OCI-LY1 (cell line): ENCODE results near the gene OFD1.

Source experiments
- H2AFZ ChIP-seq: fragments of 200-600 bp; sonication (generic), shearing (Covaris generic); 2 replicates; pipeline ENCODE4 v1.6.0; 2014; ENCODE audit warnings: antibody characterized with exemption, mild to moderate bottlenecking, low read length
- H3F3A ChIP-seq: fragments of 200-600 bp; sonication (generic), shearing (Covaris generic); 2 replicates; pipeline ENCODE4 v1.6.0; 2014; ENCODE audit warnings: mild to moderate bottlenecking, antibody characterized with exemption, low read length, moderate library complexity; ENCODE audit not compliant: insufficient read depth
- H3K27ac ChIP-seq: fragments of 200-600 bp; sonication (generic); 2 replicates; pipeline ENCODE4 v1.5.1; 2014; ENCODE audit warnings: low read length, mixed run types, mild to moderate bottlenecking, low read depth; ENCODE audit not compliant: poor library complexity, severe bottlenecking
- H3K27me3 ChIP-seq: fragments of 200-600 bp; sonication (generic); 2 replicates; pipeline ENCODE4 v1.6.0; 2014; ENCODE audit warnings: antibody characterized with exemption, mild to moderate bottlenecking, low read length, moderate library complexity; ENCODE audit not compliant: insufficient read depth
- H3K36me3 ChIP-seq: fragments of 200-600 bp; sonication (generic); 2 replicates; pipeline ENCODE4 v1.6.1; 2014; ENCODE audit warnings: mild to moderate bottlenecking, antibody characterized with exemption, low read length, moderate library complexity, mixed read lengths; ENCODE audit not compliant: insufficient read depth
- H3K4me1 ChIP-seq: fragments of 200-600 bp; sonication (generic); 2 replicates; pipeline ENCODE4 v1.5.1; 2014; ENCODE audit warnings: mild to moderate bottlenecking, low read length, moderate library complexity; ENCODE audit not compliant: insufficient read depth, severe bottlenecking
- H3K4me2 ChIP-seq: fragments of 200-600 bp; sonication (generic), shearing (Covaris generic); 2 replicates; pipeline ENCODE4 v1.6.1; 2014; ENCODE audit warnings: low read length
- H3K4me3 ChIP-seq: fragments of 200-600 bp; sonication (generic); 2 replicates; pipeline ENCODE4 v1.5.1; 2014; ENCODE audit warnings: low read length, low read depth, mild to moderate bottlenecking, mixed read lengths; ENCODE audit not compliant: poor library complexity, severe bottlenecking
- H3K79me2 ChIP-seq: fragments of 200-600 bp; shearing (Covaris generic); 2 replicates; pipeline ENCODE4 v1.6.1; 2016; ENCODE audit warnings: mixed run types, low read length, mixed read lengths; ENCODE audit not compliant: insufficient read depth
- H3K9ac ChIP-seq: fragments of 200-600 bp; sonication (generic), shearing (Covaris generic); 2 replicates; pipeline ENCODE4 v1.6.1; 2014; ENCODE audit warnings: mild to moderate bottlenecking, low read length, mixed read lengths
- H3K9me2 ChIP-seq: fragments of 200-600 bp; sonication (generic), shearing (Covaris generic); 2 replicates; pipeline ENCODE4 v1.6.1; 2014; ENCODE audit warnings: low read depth, mild to moderate bottlenecking, low read length, mixed read lengths
- H3K9me3 ChIP-seq: fragments of 200-600 bp; shearing (Covaris generic); 2 replicates; pipeline ENCODE4 v1.6.1; 2014; ENCODE audit warnings: low read length, mixed read lengths
- H4K20me1 ChIP-seq: fragments of 200-600 bp; sonication (generic), shearing (Covaris generic); 2 replicates; pipeline ENCODE4 v1.6.0; 2016; ENCODE audit warnings: mild to moderate bottlenecking, low read length; ENCODE audit not compliant: insufficient read depth
- CTCF ChIP-seq: fragments of 200-600 bp; sonication (generic), shearing (Covaris generic); IDR thresholded peaks from 2 replicates; pipeline ENCODE4 v1.5.1; 2017; ENCODE audit warnings: mild to moderate bottlenecking, antibody characterized with exemption, low read length, moderate library complexity, mixed read lengths
- EZH2 ChIP-seq: fragments of 200-600 bp; sonication (generic), shearing (Covaris generic); IDR thresholded peaks from 2 replicates; pipeline ENCODE4 v1.8.0; 2017; ENCODE audit warnings: borderline replicate concordance, mixed run types, mild to moderate bottlenecking, antibody characterized with exemption, low read length, moderate library complexity, mixed read lengths

The OFD1 gene

GRCh38 chrX:13761606-13762414, 27.3 kb downstream of the OFD1 start:
- TF ChIP-seq EZH2: no peak
- no peak for TF ChIP-seq CTCF
- H3K36me3 ChIP-seq: peaks cover 94% of the 10 kb centered on the region
- H3K27me3 ChIP-seq: no peaks in the 10 kb centered on the region
- no peaks in the 10 kb centered on the region for H3K9me3 ChIP-seq
- no peaks in the 10 kb centered on the region for H4K20me1 ChIP-seq
- no peak overlapping the region for H2AFZ ChIP-seq
- no peaks in the 10 kb centered on the region for H3K9me2 ChIP-seq
- H3K9ac ChIP-seq: no peak overlapping the region
- no peak overlapping the region for H3K27ac ChIP-seq
- H3K4me1 ChIP-seq: peaks cover 21% of the 10 kb centered on the region
- no peaks in the 10 kb centered on the region for H3K79me2 ChIP-seq
- H3K4me2 ChIP-seq: no peak overlapping the region
- no peak overlapping the region for H3K4me3 ChIP-seq
- no peaks in the 10 kb centered on the region for H3F3A ChIP-seq

DNA sequence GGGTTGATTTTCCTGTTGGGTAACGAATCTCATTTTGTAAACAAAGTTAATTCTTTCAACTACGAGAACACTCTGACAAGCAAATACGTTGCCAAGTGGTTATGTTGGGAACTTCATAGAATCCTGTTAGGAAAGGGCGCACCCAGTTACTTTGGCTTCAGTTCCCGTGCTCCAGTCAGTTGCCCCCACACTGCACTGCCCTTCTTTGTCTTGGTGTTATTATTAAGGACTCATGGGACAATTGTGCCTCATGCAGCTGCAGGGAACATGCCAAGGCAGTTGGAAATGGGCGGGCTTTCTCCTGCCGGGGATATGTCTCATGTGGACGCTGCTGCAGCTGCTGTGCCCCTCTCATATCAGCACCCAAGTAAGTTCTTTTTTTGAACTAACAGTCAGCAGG, 28.9 kb downstream of the OFD1 start:
- Histone ChIP-seq H3K9me3 (no peaks in the 10 kb centered on the region), H3K27ac (no peak overlapping the region), H3K4me1 (peaks cover 13% of the 10 kb centered on the region), H3K9ac (no peak overlapping the region), H3K36me3 (peaks cover 94% of the 10 kb centered on the region), H2AFZ (no peak overlapping the region), H3K27me3 (no peaks in the 10 kb centered on the region), H3K9me2 (no peaks in the 10 kb centered on the region), H3K4me3 (no peak overlapping the region), H3F3A (no peaks in the 10 kb centered on the region), H3K79me2 (no peaks in the 10 kb centered on the region), H4K20me1 (no peaks in the 10 kb centered on the region), H3K4me2 (no peak overlapping the region)
- no peak for TF ChIP-seq CTCF
- no peak for TF ChIP-seq EZH2

DNA sequence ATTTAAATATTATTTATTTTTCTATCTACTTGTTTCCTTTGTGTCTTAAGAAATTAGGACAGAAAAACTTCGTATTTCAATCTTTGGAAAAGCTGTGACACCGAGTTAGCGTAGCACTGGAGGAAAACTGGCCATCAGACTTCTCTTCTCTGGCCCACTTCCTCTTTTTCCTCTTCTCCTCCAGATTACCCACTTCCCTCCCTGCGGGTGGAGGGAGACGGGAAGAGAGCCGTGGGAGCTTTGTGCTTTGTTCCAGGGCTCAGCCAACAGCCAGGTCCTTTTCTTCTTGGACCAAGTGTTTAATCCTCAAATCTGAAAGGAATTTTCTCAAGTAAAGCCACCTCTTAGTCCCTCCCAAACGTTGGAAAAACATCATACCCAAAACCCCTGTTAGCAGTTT, 29.7 kb downstream of the OFD1 start:
- Histone ChIP-seq H3K9me2 (no peaks in the 10 kb centered on the region), H2AFZ (no peak overlapping the region), H3K9me3 (no peaks in the 10 kb centered on the region), H3K79me2 (no peaks in the 10 kb centered on the region), H3K36me3 (peaks cover 96% of the 10 kb centered on the region), H3K27me3 (no peaks in the 10 kb centered on the region), H3F3A (no peaks in the 10 kb centered on the region), H3K4me3 (no peak overlapping the region), H3K9ac (no peak overlapping the region), H3K27ac (no peak overlapping the region), H3K4me1 (peaks cover 5% of the 10 kb centered on the region), H4K20me1 (no peaks in the 10 kb centered on the region), H3K4me2 (no peak overlapping the region)
- no peak for TF ChIP-seq CTCF
- no peak for TF ChIP-seq EZH2
